T-cell (primary cell): Measurements from ENCODE around the gene APOBEC3C. TPM values are rescaled to one million over a fixed set of nuclear protein-coding genes. Genes with fewer than 3 reads are reported as not detected.
"Not testable (repeated sequence)": the region's sequence is repeated elsewhere in the genome, so short reads cannot be mapped to it uniquely, and the experiment has no call there.

Experiments used
- ATAC-seq, 4 experiments: fragments of 200-7000 bp in 3 of 4; fragments of 150-1000 bp in 1 of 4; cut with Tn5 transposase; replicated peaks in 1 of 4; 1 replicate in 3 of 4; 2 replicates in 1 of 4; pipeline ENCODE4 v1.10.0; 2021; ENCODE audit warnings: moderate library complexity in 3 of 4, mild to moderate bottlenecking in 2 of 4, moderate number of reproducible peaks in 1 of 4
- CTCF ChIA-PET, 2 donors: fragments of 300-600 bp; sonication (Branson Sonifier 250); formaldehyde crosslinking; loops; one replicate each; lab custom pipeline; 2022; ENCODE audit warnings: antibody characterized with exemption in 2 of 2; lab: Charles Lee
- POLR2A ChIA-PET, 2 donors: fragments of 300-600 bp; sonication (Branson Sonifier 250); formaldehyde crosslinking; loops; one replicate each; lab custom pipeline; 2022; ENCODE audit warnings: antibody characterized with exemption in 2 of 2; lab: Charles Lee
- DNase-seq, 35 experiments: peaks; one replicate each; pipeline versions ENCODE4 v3.0.0 to v3.0.0-alpha.2; 2013 to 2023
- H3K27ac ChIP-seq: one replicate; pipeline ENCODE4 v1.5.1; 2013; ENCODE audit warnings: low read length
- H3K27me3 ChIP-seq, 2 experiments: replicated peaks in 1 of 2; 1 replicate in 1 of 2; 2 replicates in 1 of 2; pipeline versions ENCODE4 v1.6.1 to v1.7.0; 2013; ENCODE audit warnings: low read length in 1 of 2, mixed read lengths in 1 of 2; ENCODE audit not compliant: control insufficient read depth in 2 of 2, insufficient read depth in 2 of 2; ENCODE audit errors: extremely low read depth in 1 of 2
- H3K36me3 ChIP-seq, 2 donors: 1 replicate in 1 of 2; 2 replicates in 1 of 2; pipeline versions ENCODE4 v1.6.1 to v1.7.0; 2013; ENCODE audit warnings: low read length in 1 of 2; ENCODE audit not compliant: control insufficient read depth in 2 of 2, insufficient read depth in 1 of 2; ENCODE audit errors: extremely low read depth in 1 of 2
- H3K4me1 ChIP-seq, 2 experiments: 1 replicate in 1 of 2; 2 replicates in 1 of 2; pipeline versions ENCODE4 v1.6.1 to v1.7.0; 2013; ENCODE audit warnings: low read length in 2 of 2, mixed read lengths in 1 of 2; ENCODE audit not compliant: insufficient read depth in 2 of 2, control insufficient read depth in 1 of 2; ENCODE audit errors: extremely low read depth in 1 of 2
- H3K4me3 ChIP-seq, 2 donors: 1 replicate in 1 of 2; 2 replicates in 1 of 2; pipeline versions ENCODE4 v1.5.1 to v1.7.0; 2013; ENCODE audit warnings: mild to moderate bottlenecking in 2 of 2, low read length in 1 of 2, moderate library complexity in 1 of 2; ENCODE audit not compliant: control insufficient read depth in 1 of 2; ENCODE audit errors: extremely low read depth in 1 of 2
- H3K9me3 ChIP-seq: 2 replicates; pipeline ENCODE4 v1.7.0; 2013
- H3K27ac Mint-ChIP-seq, 2 donors: one replicate each; pipeline ENCODE4 v1.8.0; 2020 to 2021; ENCODE audit warnings: mild to moderate bottlenecking in 2 of 2, mixed read lengths in 2 of 2
- H3K27me3 Mint-ChIP-seq, 2 donors: one replicate each; pipeline ENCODE4 v1.8.0; 2021 to 2022; ENCODE audit warnings: mixed read lengths in 2 of 2
- H3K36me3 Mint-ChIP-seq: one replicate; pipeline ENCODE4 v1.8.0; 2021; ENCODE audit warnings: mixed read lengths
- H3K4me1 Mint-ChIP-seq, 3 donors: one replicate each; pipeline ENCODE4 v1.8.0; 2020 to 2022; ENCODE audit warnings: mixed read lengths in 3 of 3, mild to moderate bottlenecking in 1 of 3
- H3K4me3 Mint-ChIP-seq, 3 donors: one replicate each; pipeline ENCODE4 v1.8.0; 2020 to 2022; ENCODE audit warnings: mild to moderate bottlenecking in 3 of 3, mixed read lengths in 3 of 3, moderate library complexity in 3 of 3
- H3K9me3 Mint-ChIP-seq, 3 donors: one replicate each; pipeline ENCODE4 v1.8.0; 2020 to 2022; ENCODE audit warnings: mixed read lengths in 3 of 3
- WGBS: methylation state at CpG from one replicate; pipeline ENCODE4 v1.1.5; 2013; ENCODE audit warnings: missing lambda C conversion rate; ENCODE audit not compliant: insufficient coverage; 5-methylcytosine and 5-hydroxymethylcytosine counted together
- total RNA-seq, 35 experiments: library from RNA in 6 of 35; stranded (reverse) in 6 of 35; fragments of 120-200 nt in 1 of 35; gene quantifications; one replicate each; pipeline versions ENCODE4 v1.2.1 to v1.2.4 and lab custom pipeline; 2013 to 2026

APOBEC3C gene
- total RNA-seq, 5 donors from 2014 or later (not counting 1 experiment from before 2014, with no cell fraction given), result 32.9 to 61.7 (median 52.1) TPM

- peaks cover 26 to 48% (median 27%) of the 10 kb centered on the region in 3 donors for H3K4me1 Mint-ChIP-seq
- H3K27me3 ChIP-seq, H3K27ac ChIP-seq, H3K36me3 ChIP-seq, H3K9me3 Mint-ChIP-seq, H3K9me3 ChIP-seq, H3K4me3 ChIP-seq, H3K4me3 Mint-ChIP-seq, ATAC-seq, CTCF ChIA-PET, H3K27me3 Mint-ChIP-seq, DNase-seq, POLR2A ChIA-PET: not testable (repeated sequence)
- WGBS, result 88% methylated on average over 13 of the region's 14 CpGs
- peaks cover 19% of the 10 kb centered on the region for H3K36me3 Mint-ChIP-seq
- peak overlapping the region; percentile 16 to 63 for H3K27ac Mint-ChIP-seq
- H3K4me1 ChIP-seq, result peaks cover 2 to 24% of the 10 kb centered on the region in 2 experiments
Observed at GRCh38 chr22:39045136-39045535, 31.1 kb downstream of the APOBEC3C start.

- H3K27me3 ChIP-seq, H3K9me3 Mint-ChIP-seq, H3K27ac ChIP-seq, CTCF ChIA-PET, H3K9me3 ChIP-seq, H3K4me1 ChIP-seq, H3K27ac Mint-ChIP-seq, H3K4me3 ChIP-seq, H3K36me3 ChIP-seq, DNase-seq, ATAC-seq, H3K4me3 Mint-ChIP-seq, H3K27me3 Mint-ChIP-seq: not testable (repeated sequence)
- WGBS, result no CpG with 5 or more reads among the region's 7 CpGs
- peaks cover 11% of the 10 kb centered on the region for H3K36me3 Mint-ChIP-seq
- POLR2A ChIA-PET, result interaction anchor here in 1 of 2 donors (0.6 to 0.7 kb wide), 3 partner anchors 16 to 1026 kb away, joined by 3 to 4 read pairs (median 3); no protein-coding TSS in a partner anchor
- peaks cover 6 to 22% (median 8%) of the 10 kb centered on the region in 3 donors for H3K4me1 Mint-ChIP-seq
Observed at GRCh38 chr22:39049486-39049885, 35.4 kb downstream of the APOBEC3C start.

GRCh38 chr22:39051844-39052495, 37.9 kb downstream of the APOBEC3C start:
- H3K9me3 Mint-ChIP-seq, CTCF ChIA-PET, DNase-seq, H3K36me3 ChIP-seq, H3K4me3 ChIP-seq, H3K27ac ChIP-seq, H3K27me3 ChIP-seq, ATAC-seq, H3K36me3 Mint-ChIP-seq, H3K27ac Mint-ChIP-seq, POLR2A ChIA-PET, H3K4me1 Mint-ChIP-seq, H3K4me3 Mint-ChIP-seq, H3K9me3 ChIP-seq, H3K27me3 Mint-ChIP-seq, H3K4me1 ChIP-seq: not testable (repeated sequence)
- WGBS, result 99% methylated on average over 9 of the region's 18 CpGs

GRCh38 chr22:39055658-39056057, 41.6 kb downstream of the APOBEC3C start:
- DNase-seq (no peak), ATAC-seq (no peak)
- H3K4me3 Mint-ChIP-seq, result no peak overlapping the region
- H3K27ac Mint-ChIP-seq, result no peak overlapping the region
- H3K4me1 ChIP-seq, result no peaks in the 10 kb centered on the region
- no peaks in the 10 kb centered on the region for H3K36me3 ChIP-seq
- CTCF ChIA-PET, result interaction anchor here in 1 of 2 donors (0.7 kb wide), 1 partner anchor 49 kb away, joined by 3 read pairs; no protein-coding TSS in a partner anchor
- H3K4me1 Mint-ChIP-seq, result no peaks in the 10 kb centered on the region
- no peaks in the 10 kb centered on the region for H3K36me3 Mint-ChIP-seq
- no peaks in the 10 kb centered on the region for H3K27me3 Mint-ChIP-seq
- no peaks in the 10 kb centered on the region for H3K9me3 ChIP-seq
- H3K4me3 ChIP-seq, result no peak overlapping the region
- 92% methylated on average over 7 of the region's 11 CpGs for WGBS
- H3K9me3 Mint-ChIP-seq, result no peaks in the 10 kb centered on the region
- H3K27me3 ChIP-seq, result no peaks in the 10 kb centered on the region
- H3K27ac ChIP-seq, result no peak overlapping the region
- POLR2A ChIA-PET, result no interaction called here

- WGBS, result 43% methylated on average over 4 of the region's 6 CpGs
- CTCF ChIA-PET, H3K9me3 ChIP-seq, POLR2A ChIA-PET, H3K36me3 Mint-ChIP-seq, H3K4me3 ChIP-seq, H3K27ac Mint-ChIP-seq, H3K27me3 ChIP-seq, H3K4me3 Mint-ChIP-seq, H3K27ac ChIP-seq, H3K4me1 ChIP-seq, ATAC-seq, H3K9me3 Mint-ChIP-seq, H3K36me3 ChIP-seq, H3K27me3 Mint-ChIP-seq, DNase-seq: not testable (repeated sequence)
- peaks cover 0 to 11% (median 3%) of the 10 kb centered on the region in 3 donors for H3K4me1 Mint-ChIP-seq
Observed at GRCh38 chr22:39061290-39061689, 47.2 kb downstream of the APOBEC3C start.

GRCh38 chr22:39061951-39062350, 47.9 kb downstream of the APOBEC3C start:
- H3K9me3 Mint-ChIP-seq, H3K4me3 Mint-ChIP-seq, H3K27me3 Mint-ChIP-seq, H3K4me3 ChIP-seq, H3K27me3 ChIP-seq, CTCF ChIA-PET, H3K36me3 Mint-ChIP-seq, DNase-seq, H3K9me3 ChIP-seq, POLR2A ChIA-PET, ATAC-seq, H3K36me3 ChIP-seq, H3K27ac ChIP-seq, H3K27ac Mint-ChIP-seq: not testable (repeated sequence)
- peaks cover 0 to 11% (median 3%) of the 10 kb centered on the region in 3 donors for H3K4me1 Mint-ChIP-seq
- peaks cover 0 to 11% of the 10 kb centered on the region in 2 experiments for H3K4me1 ChIP-seq
- 86% methylated on average over 10 of the region's 10 CpGs for WGBS
